HG02885 (cell line): Measurements from ENCODE around the gene LIPC.

Experiments used
- ATAC-seq: cut with Tn5 transposase; IDR thresholded peaks from one replicate; pipeline ENCODE4 v1.9.1; 2021; ENCODE audit warnings: mild to moderate bottlenecking; ENCODE audit not compliant: unreplicated experiment, poor library complexity

The LIPC gene

DNA sequence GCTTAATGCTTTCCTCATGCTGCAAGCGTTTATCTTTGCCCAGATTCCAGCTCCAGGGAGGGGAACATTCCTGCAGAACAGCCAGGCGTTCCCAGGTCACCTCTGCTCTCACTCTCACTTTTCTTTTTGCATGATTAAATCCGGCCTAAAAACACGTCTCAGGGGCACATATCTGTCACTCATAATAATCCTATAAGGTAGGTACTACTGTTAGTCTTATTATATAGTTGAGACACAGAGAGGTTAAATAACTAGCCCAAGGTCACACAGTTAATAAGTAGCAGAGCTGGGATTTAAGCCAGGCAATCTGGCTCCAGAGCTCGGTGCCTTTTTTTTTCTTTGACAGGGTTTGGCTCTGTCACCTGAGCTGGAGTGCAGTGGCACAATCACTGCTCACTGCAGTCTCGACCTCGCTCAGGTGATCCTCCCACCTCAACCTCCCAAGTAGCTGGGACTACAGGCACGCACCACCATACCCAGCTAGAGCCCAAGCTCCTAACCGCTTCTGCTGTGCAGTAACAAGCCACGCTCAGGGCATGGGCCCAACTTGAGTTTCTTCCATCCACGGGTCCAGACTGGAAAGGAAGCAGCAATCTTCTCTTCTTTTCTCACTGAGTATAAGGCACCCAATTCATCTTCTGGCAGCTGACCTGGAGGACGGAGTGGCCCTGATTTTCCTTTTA lies 96.5 kb downstream of the LIPC start:
- no peak for ATAC-seq

DNA sequence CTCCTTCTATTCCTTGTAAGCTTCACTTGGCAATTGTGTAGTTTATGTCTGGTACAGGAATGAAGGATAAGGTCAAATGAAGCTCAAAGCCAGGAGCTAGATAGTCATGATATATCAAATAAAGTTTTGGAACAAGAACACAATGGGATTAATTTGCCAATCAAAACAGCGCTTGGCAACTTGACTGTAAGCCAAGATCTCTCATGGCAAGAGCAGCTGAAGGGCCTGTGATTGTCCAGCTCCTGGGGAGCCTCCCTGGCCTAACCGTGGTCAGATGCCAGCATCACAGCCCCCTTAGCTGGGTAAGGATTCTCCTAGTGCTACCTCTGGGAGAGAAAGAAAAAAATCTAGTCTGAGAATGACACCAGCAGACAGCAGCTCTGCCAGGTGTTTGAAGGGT lies 97.2 kb downstream of the LIPC start:
- ATAC-seq: no peak

DNA sequence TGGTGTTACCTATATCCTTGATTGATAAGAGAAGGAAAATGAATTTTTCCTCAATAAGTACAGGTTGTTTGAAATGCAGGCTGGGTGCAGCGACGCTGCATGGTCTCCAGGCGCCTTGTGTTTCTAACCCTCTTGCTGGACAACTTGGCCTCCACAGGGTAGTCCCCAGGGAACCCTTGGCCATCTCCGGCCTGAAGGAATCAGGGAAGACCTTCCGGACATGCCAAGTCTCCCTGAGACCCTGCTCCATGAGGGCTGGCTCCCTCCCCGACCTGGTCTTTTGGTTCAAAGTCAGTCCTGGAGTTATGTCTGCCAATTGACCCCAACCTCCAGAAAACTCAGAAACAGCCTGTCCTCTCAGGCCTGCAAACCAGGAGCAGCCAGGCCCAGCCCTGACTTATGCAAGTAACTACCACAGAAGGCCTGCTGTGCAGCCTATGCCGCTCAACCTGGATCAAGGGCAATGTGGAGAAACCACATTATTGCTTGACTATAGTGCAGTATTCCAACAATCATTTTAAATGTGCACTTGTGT lies 98.3 kb downstream of the LIPC start:
- no peak for ATAC-seq

DNA sequence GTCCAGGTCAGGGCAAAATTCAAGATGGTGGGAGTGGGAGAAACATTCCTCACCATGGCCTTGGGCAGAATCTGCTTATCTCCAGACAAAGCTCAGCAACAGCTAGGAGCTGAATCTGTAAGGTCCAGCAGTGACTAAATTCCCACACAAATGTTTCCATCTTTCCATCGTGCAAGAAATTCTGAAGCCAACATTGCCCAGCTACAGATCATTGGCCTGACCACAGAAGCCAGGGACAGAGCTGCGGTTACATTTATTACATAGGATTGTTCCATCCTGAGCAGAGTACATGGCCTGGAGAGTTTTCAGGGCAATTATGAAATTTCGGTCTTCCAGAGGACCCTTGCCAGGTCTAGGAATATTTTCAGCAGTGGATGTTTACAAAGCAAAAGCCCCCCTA lies 100.3 kb downstream of the LIPC start:
- ATAC-seq: no peak

DNA sequence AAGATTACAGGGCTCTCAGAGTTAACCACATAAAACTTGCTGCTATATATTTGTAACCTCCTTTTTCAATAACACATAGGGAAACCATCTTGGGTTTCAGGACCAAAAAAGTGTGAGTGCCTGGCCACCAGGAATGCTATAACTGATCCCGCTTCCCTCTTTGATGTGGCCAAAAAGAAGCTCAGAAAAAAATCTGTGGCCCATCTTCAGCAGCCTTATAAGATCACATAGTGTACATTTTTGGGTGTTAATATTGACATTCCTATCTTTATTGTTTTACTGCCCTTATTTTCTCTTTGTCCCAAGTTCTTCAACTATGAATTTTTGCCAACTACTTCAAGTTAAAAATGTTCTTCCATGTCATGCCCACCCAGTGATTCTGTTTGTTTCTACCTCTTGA lies 102.8 kb downstream of the LIPC start:
- no peak for ATAC-seq

GRCh38 chr15:58535337-58535736 lies 103.5 kb downstream of the LIPC start:
- ATAC-seq: no peak

- no peak for ATAC-seq
These were observed 104.1 kb downstream of the LIPC start for GRCh38 chr15:58535894-58536293.

DNA sequence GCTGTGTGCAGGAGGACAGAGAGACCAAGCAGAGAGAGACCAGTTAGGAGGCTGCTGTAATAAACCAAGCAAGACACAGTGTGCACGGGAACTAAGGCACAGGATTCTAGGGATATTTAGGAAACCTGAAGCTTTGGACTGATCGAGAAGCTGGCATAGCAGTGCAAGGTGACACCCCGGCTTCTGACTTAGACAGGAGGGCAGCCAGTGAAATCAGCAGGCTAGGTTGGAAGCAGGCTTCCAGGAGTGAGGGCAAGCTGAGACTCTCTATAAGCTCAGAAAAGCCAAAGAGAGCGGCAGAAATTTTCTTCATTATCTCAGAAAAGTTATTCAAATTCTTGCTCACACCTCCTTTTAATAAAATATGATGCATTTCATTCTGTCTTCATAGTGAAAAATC lies 104.6 kb downstream of the LIPC start:
- no peak for ATAC-seq

DNA sequence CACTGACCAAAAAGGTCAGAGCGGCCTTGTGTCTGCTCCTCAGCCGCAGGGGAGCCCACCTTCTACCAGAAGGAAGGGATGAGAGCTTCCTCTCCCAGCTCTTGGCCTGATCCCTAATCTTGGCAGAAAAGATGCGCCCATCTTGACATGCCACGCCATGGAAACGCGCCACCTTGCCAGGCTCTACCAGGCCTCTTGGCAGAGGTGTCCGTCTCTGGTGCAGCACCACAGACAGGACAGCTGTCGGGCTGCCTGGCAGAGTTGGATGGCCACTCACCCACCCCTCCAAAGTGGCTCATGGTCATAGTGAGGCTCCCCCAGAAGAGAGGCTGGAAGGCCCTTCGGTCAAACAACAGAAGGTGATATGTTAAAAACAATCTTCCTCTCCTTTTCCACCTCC lies 105.2 kb downstream of the LIPC start:
- no peak for ATAC-seq

DNA sequence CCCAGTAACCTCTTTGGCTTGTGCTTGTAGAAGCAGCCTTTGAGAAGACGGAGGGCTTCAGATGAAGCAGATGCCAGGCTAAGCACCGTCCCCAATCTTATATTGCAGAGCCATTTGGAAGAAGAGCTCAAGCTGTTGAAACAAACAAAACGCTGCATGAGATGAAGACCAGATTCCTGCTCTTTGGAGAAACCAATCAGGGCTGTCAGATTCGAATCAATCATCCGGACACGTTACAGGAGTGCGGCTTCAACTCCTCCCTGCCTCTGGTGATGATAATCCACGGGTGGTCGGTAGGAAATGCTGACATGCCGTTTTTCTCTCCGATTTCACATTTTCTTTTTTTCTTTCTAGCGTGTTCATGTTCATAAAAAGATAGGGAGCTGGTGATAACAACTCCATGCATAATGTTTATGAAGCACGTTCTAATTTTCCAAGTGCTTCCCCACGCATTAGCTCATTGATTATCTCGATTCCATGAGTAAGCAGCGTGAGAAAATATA lies 106.5 kb downstream of the LIPC start:
- ATAC-seq: no peak

DNA sequence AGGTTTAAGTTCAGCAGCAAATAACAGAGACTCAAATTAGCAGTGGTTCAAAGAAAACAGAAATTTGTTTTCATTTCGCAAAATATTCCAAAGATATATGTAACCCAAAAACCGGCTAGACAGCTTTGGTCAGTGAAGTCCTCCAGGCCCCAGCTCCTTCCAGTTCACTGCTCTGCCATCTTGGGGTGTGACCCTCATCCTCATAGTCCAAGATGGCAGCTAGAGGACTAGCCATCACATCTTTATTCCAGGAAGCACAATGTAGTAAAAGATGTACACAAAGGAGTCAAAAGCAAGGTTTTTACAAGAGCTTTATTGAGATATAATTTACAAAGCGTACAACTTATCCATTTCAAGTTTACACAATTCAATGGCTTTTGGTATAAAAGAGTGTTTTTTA lies 107.1 kb downstream of the LIPC start:
- ATAC-seq: no peak

DNA sequence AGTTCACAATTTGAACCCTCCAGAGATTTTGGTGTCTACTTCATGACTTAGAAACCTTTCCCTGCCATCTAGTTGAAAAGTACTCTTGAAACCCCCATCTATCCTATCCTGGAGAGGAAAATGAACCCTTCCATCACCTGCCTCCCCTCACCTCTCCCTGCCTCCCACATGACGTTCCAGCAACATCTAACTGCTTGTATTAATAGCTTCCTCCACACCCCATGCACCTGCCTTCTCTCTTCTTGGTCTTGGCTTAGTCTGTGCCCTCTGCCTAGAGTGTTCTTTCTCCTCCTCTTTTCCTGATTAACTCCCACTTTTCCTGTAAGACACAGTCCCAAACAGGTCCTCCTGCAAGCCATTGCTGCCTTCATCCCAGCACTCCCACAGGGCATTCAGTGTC lies 107.8 kb downstream of the LIPC start:
- ATAC-seq: no peak

DNA sequence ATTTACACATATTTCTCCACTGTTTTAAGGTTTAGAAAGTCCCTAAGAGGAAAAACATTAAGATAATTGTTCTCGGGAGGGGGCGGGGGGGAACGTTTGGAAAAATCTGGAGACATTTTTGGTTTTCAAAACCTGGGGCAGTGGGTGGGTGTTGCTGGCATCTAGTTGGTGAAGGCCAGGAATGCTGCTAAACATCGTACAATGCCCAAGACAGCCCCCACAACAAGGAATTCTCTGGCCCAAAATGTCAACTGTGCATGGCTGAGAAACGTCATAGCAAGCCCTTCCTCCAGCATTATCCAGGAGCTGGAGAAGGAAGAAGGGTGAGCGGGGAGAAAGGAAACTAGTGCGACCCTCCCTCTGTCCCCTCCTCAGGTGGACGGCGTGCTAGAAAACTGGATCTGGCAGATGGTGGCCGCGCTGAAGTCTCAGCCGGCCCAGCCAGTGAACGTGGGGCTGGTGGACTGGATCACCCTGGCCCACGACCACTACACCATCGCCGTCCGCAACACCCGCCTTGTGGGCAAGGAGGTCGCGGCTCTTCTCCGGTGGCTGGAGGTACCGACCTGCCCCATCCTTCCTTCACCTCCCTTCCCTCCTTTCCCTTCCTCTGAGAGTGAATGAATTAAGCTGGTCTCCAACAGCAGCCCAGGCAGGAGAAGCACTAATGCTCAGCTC lies 109.8 kb downstream of the LIPC start:
- no peak for ATAC-seq

DNA sequence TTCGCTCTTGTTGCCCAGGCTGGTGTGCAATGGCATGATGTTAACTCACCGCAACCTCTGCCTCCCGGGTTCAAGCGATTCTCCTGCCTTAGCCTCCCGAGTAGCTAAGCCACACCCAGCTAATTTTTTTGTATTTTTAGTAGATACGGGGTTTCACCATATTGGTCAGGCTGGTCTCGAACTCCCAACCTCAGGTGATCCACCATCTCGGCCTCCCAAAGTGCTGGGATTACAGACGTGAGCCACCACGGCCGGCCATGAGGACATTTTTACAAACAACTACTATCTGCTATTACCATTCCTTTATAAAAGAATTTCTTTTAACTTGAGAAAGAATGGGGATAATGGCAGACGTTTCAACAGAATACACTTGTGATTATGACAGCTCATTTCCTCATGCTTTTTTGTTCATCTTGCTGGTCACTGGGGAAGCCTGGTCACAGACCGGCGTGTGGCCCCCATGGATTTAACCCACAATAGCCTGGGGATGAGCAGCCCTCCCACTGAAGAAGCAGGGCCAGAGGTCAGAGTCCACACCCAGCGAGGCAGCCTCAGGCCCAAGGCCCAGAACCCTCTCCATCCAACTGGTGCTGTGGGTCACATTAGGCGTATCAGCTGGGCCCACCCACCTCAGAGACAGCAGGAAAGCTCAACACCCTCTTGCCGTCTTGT lies 112.0 kb downstream of the LIPC start:
- ATAC-seq: no peak

DNA sequence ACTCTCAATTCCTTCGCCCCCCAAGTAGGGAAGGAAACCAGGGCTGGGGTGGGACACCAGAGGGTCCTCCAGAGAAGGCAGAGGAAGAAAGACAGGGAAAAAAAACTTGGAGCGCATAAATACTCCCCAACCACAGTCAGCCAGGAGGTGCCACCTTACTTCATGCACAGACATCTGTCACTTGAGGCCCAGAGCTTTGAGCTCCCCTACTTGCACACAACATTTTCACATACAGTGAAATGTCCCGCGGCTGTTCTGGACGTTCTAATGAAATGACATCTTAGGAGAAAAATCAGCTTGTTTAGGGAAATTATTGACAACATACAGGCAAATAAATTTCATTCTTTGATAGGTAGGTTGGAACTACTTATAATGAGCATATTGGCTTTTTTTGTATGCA lies 113.0 kb downstream of the LIPC start:
- no peak for ATAC-seq

DNA sequence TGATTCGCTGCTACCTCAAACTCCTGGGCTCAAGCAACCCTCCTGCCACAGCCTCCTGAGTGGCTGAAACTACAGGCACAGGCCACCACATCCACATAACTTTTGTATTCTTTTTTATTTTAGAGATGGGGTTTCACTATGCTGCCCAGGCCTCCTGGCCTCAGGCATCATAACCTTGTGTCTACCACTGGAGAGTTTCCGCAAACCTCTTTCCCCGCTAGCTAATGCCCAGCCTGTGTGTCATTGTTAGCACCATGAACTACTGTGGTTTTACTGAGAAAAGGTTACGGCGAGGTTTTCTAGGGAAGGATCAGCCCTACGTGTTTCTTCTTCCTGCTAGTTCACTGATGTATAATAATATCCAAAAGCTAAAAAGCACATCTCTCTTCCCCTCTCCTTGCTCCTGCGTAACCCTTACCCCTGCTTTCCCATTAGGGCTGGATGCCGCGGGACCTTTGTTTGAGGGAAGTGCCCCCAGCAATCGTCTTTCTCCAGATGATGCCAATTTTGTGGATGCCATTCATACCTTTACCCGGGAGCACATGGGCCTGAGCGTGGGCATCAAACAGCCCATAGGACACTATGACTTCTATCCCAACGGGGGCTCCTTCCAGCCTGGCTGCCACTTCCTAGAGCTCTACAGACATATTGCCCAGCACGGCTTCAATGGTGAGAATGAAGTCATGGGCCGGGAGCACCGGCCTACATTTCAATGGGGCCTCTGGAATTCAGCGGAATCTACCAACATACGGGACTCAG lies 113.7 kb downstream of the LIPC start:
- ATAC-seq: no peak

GRCh38 chr15:58546066-58546591 lies 114.3 kb downstream of the LIPC start:
- no peak for ATAC-seq

- ATAC-seq: no peak
These were observed 115.1 kb downstream of the LIPC start for GRCh38 chr15:58546635-58547627.

DNA sequence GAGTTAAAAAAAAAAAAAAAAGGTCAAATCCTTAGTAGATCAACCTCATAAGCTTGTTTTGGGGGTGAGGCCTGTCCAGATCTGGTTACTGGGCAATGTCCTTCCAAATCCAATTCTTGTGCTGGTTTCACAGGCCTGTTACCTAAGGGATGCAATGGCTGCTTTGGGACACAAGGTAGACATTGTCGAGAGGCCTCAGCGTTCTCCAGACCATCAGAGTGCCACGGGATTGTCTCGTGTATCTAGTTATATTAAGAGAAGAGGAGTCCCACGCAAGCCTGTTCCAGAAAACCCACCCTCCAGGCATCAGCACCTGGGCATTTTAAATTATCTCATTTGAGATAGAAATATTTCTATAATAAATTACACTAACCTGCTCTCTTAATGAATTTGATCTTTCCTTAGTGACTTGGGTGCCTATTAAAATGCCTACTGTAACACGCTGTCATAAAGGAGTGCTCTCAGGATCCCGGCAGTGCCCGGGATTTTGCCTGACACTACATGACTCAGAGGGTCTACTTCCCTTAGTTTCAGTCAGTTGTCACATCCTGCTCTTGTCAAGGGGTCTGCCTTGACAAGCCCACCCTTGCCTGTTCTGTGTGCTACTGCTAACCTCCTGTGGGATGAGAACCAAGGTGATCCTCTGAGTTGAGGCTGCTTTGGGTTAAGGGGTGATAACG lies 116.0 kb downstream of the LIPC start:
- no peak for ATAC-seq
